Activated gamma-delta T cell treated with anti-CD3 and anti-CD28 coated beads, Interleukin-2, amount 50 U/mL, for 16 hours (primary cell): ENCODE data around the gene SLC25A41.
A peak's percentile ranks its signal among the peaks of the same experiment; 100 is the strongest.
"Not testable (repeated sequence)": the region's sequence is repeated elsewhere in the genome, so short reads cannot be mapped to it uniquely, and the experiment has no call there.

ENCODE experiments used
- DNase-seq: peaks from one replicate; pipeline ENCODE4 v3.0.0-alpha.2; 2020; ENCODE audit warnings: low read depth

Gene SLC25A41

GRCh38 chr19:6428692-6429418 is 4.7 kb downstream of the SLC25A41 start:
- not testable (repeated sequence) for DNase-seq

GRCh38 chr19:6427131-6427530 is 6.4 kb downstream of the SLC25A41 start:
- DNase-seq = no peak

- DNase-seq = no peak
Observed at GRCh38 chr19:6425732-6426620, 7.6 kb downstream of the SLC25A41 start.

GRCh38 chr19:6424939-6425731 is 8.4 kb downstream of the SLC25A41 start:
- DNase-seq = peak; percentile 98

GRCh38 chr19:6424195-6424938 is 9.2 kb downstream of the SLC25A41 start, which contains the start of gene KHSRP:
TSS of gene KHSRP (minus strand) at chr19:6424811. CDS start at chr19:6424701, 110 bp downstream.
- DNase-seq = no peak

GRCh38 chr19:6423499-6424194 is 9.9 kb downstream of the SLC25A41 start:
- no peak for DNase-seq

- DNase-seq = no peak
Observed at GRCh38 chr19:6421075-6422014, 12.2 kb downstream of the SLC25A41 start.

GRCh38 chr19:6418562-6418932 is 15.0 kb downstream of the SLC25A41 start:
- no peak for DNase-seq

- no peak for DNase-seq
Observed at GRCh38 chr19:6417713-6418561, 15.6 kb downstream of the SLC25A41 start.

- no peak for DNase-seq
Observed at GRCh38 chr19:6416658-6417405, 16.7 kb downstream of the SLC25A41 start.

- DNase-seq = no peak
Observed at GRCh38 chr19:6415591-6416190, 17.9 kb downstream of the SLC25A41 start.

GRCh38 chr19:6414793-6415590 is 18.6 kb downstream of the SLC25A41 start:
- no peak for DNase-seq

- DNase-seq = no peak
Observed at GRCh38 chr19:6413721-6414643, 19.6 kb downstream of the SLC25A41 start.

GRCh38 chr19:6413291-6413690 is 20.3 kb downstream of the SLC25A41 start:
- DNase-seq = no peak

GRCh38 chr19:6412447-6413091 is 21.0 kb downstream of the SLC25A41 start:
- DNase-seq = no peak
